Measurements from ENCODE around the gene APOA1.
"Not testable (repeated sequence)": the region's sequence is repeated elsewhere in the genome, so short reads cannot be mapped to it uniquely, and the experiment has no call there.

APOA1 gene

DNA sequence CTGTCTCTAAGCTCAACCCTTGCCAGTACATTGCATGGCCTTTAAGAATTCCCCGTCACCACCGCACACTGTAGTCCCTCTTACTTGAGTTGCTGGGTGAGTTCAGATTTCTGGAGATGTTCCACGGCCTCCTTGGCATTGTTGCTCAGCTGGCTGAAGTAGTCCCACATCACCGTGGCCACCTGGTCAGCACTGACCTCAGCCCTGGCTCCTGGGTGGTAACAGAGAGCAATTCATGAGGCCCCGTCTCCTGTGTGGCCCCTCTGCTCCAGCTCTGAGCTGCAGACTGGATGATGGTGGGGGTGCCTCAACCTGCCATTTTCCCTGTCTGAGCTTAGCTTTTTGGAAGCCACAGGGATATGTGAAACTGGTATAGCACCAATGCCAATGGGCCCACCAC is 14.8 kb downstream of the APOA1 start:
- in situ Hi-C loops (cut with HindIII; ENCODE audit: low sequenced_read_pairs) = no loop called here

GRCh38 chr11:116821050-116821918 is 16.1 kb downstream of the APOA1 start:
- in situ Hi-C loops (cut with HindIII; ENCODE audit: low sequenced_read_pairs) = no loop called here

DNA sequence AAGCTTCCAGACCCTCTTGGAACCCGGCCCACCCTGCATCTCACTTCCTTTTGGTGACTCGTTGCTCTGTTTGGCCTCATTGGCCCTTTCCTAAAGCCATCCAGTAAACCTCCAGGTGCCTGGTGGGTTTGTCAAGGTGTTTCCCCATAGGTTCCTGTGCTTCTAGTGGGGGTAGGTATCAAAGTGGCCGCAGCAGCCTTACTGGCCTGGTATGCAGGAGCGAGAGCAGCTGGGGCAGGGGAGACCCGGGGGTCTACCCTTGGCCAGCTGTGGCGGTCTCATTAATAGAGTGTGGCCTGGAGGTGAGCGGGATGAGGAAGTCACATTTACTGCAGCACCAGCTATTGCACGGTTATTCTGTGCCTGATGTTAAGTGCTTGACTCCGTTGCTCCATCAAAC is 18.4 kb downstream of the APOA1 start:
- in situ Hi-C loops (cut with HindIII; ENCODE audit: low sequenced_read_pairs) = no loop called here

DNA sequence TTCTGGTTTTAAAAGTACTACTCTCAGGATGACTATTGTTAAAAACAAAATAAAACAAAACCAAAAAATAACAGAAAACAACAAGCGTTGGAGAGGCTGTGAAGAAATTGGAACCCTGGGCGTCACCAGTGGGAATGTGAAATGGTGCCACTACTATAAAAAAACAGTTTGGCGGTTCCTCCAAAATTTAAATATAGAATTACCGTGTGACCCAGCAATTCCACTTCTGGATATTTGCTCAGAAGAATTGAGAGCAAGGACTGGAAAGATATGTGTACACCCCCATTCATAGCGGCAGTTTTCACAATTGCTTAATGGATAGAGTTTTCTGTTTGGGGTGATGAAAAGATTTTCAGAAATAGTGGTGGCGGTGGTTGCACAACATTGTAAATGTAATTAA is 22.9 kb downstream of the APOA1 start:
- in situ Hi-C loops (cut with HindIII; ENCODE audit: low sequenced_read_pairs) = no loop called here

- in situ Hi-C loops (cut with HindIII; ENCODE audit: low sequenced_read_pairs) = no loop called here
Observed at GRCh38 chr11:116813781-116814471, 23.5 kb downstream of the APOA1 start.

DNA sequence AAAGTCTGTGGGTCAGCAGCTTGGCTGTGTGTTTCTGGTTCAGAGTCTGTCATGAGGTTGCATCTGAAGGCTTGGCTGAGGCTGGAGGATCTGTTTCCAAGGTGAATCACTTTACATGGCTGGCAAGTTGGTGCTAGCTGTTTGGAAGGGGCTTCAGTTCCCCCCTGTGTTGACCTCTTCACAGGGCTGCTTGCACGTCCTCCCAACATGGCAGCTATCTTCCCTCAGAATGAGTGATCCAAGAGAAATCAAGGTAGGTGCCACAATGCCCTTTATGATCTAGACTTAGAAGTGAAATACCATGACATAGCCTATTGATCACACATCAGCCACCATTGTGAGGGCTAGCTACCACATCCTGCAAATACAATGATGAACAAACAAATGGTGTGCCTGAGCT is 24.3 kb downstream of the APOA1 start:
- in situ Hi-C loops (cut with HindIII; ENCODE audit: low sequenced_read_pairs) = no loop called here

GRCh38 chr11:116812109-116812508 is 25.3 kb downstream of the APOA1 start:
- in situ Hi-C loops (cut with HindIII; ENCODE audit: low sequenced_read_pairs) = no loop called here

GRCh38 chr11:116811194-116811593 is 26.2 kb downstream of the APOA1 start:
- in situ Hi-C loops (cut with HindIII; ENCODE audit: low sequenced_read_pairs) = no loop called here

- in situ Hi-C loops (cut with HindIII; ENCODE audit: low sequenced_read_pairs) = no loop called here
Observed at GRCh38 chr11:116808262-116809175, 28.9 kb downstream of the APOA1 start.

DNA sequence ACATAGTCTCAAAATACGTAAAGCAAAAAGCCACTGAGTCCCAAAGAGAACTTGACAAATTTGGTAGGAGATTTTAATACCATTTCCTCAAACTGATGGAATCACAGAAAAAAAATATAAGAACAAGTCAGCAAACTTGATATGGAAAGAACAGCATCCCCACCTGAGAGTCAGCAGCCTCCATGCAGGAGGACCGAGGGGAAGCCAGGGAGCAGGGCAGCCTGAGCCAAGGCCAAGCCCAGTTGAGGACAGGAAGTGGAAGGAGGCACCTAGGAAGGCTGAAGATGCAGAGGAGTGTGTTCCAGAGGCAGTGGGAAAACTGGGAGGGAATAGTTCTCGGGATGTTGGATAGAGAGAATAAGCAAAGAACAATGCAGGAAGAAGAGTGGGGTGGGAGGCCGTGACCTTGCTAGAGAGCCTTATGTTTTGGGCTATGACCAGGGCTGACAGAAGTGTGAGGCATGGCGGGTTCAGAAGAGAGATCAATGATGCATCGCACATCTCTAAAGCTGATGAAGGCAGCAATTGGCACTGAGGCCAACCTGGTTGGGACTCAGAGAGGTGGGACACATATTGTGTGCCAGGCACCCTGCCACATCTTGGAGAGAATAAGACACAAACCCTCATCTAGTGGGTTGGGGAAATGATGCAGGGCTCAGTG is 29.7 kb downstream of the APOA1 start:
- in situ Hi-C loops (cut with HindIII; ENCODE audit: low sequenced_read_pairs) = no loop called here

DNA sequence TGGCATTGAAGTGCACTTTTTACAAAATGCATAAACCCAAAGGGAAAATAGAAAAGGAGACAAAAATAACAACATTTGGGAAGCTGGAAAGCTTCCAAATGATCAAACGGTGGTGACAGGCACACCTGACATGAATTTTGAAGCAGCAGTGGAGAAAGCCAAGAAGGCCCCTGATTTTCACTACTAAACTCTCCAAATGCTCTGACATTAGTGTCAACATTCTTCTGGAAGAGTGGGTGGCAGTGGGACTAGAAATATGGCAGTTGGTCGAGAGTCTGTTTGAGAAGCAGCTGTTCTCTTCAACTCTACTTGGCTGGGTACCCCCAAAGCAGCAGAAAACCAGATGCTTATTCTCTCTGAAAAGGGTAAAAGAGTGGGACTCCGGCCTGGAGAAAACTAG is 33.4 kb downstream of the APOA1 start:
- in situ Hi-C loops (cut with HindIII; ENCODE audit: low sequenced_read_pairs) = no loop called here

DNA sequence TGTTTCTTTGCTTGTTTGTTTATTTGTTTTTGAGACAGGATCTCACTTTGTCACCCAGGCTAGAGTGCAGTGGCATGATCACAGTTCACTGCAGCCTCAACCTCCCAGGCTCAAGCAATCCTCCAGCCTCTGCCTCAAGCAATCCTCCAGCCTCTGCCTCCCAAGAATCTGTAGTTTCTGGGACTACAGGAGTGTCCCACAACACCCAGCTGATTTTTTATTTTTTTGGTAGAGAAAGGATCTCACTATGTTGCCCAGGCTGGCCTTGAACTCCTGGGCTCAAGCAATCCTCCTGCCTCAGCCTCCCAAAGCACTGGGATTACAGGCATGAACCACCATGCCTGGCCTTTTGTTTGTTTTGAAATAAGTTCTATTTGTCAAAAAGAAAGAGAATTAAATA is 35.8 kb downstream of the APOA1 start:
- in situ Hi-C loops (cut with HindIII; ENCODE audit: low sequenced_read_pairs) = not testable (repeated sequence)

DNA sequence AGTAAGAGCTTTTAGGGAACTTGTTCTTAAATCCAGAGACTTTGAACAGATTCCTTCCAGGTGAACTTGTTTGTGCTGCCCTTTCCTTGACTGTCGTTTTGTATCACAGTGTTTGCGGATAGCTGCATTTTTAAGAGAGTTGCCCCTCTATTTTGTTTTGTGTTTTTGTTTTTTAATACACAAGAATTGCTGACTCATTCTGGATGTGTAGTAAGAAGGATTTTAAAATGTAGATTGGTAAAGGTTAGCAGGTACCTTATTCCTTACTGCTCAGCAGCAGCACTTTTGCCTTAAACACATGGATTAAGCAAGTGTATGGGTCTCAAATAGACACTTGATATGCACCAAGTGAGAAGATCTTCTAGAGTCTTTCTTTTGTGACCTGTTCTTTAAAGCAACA is 36.8 kb downstream of the APOA1 start:
- in situ Hi-C loops (cut with HindIII; ENCODE audit: low sequenced_read_pairs) = no loop called here

- in situ Hi-C loops (cut with HindIII; ENCODE audit: low sequenced_read_pairs) = no loop called here
Observed at GRCh38 chr11:116798368-116798767, 39.1 kb downstream of the APOA1 start.

DNA sequence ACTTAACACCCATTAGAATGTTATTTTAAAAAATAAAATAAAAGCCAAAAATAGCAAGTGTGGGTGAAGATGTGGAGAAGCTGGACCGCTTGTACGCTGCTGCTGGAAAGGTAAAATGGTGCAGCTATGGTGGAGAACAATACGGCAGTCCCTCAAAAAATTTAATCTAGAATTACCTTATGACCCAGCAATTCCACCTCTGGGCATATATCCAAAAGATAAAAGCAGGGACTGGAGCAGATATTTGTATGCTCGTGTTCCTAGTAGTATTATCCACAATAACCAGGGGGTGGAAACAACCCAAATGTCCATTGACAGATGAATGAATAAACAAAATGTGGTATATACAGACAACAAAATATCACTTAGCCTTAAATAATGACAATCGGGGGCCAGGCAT is 39.6 kb downstream of the APOA1 start:
- in situ Hi-C loops (cut with HindIII; ENCODE audit: low sequenced_read_pairs) = no loop called here

DNA sequence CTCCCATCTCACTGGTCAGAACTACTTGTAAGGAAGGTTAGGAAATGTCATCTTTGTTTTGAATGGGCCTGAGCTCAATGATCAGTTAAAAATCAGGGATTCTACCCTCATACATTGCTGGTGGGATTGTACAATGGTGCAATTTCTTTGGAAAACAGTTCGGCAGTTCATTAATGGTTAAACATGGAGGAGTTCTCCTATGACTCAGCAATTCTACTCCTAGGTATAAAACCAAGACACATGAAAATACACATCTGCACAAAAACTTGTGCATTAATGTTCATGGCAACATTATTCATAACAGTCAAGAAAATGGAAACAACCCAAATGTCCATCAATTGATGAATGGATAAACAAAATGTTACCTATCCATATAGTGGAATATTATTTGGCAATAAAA is 40.9 kb downstream of the APOA1 start:
- in situ Hi-C loops (cut with HindIII; ENCODE audit: low sequenced_read_pairs) = no loop called here

DNA sequence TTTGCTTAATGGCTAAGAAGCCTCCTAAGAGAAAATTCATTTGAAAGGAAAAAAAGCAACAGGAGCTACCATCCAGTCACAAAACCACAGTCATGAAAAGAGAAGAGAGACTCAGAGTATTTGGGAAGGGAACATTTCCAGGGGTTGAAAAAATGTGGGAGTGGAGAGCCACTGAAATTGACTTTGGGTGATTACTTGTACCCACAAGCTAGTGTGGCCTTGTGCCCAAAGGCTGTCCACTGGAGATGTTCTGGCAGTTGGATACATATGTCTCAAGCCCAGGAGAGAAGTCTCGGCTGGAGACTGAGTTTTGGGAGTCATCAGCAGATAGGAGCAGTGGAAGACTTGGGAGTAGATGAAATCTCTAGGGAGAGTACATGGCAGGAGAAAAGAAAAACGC is 42.6 kb downstream of the APOA1 start:
- in situ Hi-C loops (cut with HindIII; ENCODE audit: low sequenced_read_pairs) = no loop called here

GRCh38 chr11:116793772-116794097 is 43.7 kb downstream of the APOA1 start:
- in situ Hi-C loops (cut with HindIII; ENCODE audit: low sequenced_read_pairs) = no loop called here

- in situ Hi-C loops (cut with HindIII; ENCODE audit: low sequenced_read_pairs) = no loop called here
Observed at GRCh38 chr11:116792869-116793771, 44.3 kb downstream of the APOA1 start.
